ENCODE results near the gene CASK. TPM values are rescaled to one million over a fixed set of nuclear protein-coding genes. Genes with fewer than 3 reads are reported as not detected.

Gene CASK
- total RNA-seq, 1 experiment from 2014 or later: 54.6 TPM

- TF ChIP-seq MLX (CRISPR knock-in tag; IDR thresholded peaks at IDR 0.05) (no peak), KAT7 (CRISPR knock-in tag; IDR thresholded peaks at IDR 0.05; ENCODE audit: borderline replicate concordance) (no peak), ZBTB21 (CRISPR knock-in tag; IDR thresholded peaks at IDR 0.05; ENCODE audit: borderline replicate concordance) (no peak)
- TF ChIP-seq, protein P1, sequence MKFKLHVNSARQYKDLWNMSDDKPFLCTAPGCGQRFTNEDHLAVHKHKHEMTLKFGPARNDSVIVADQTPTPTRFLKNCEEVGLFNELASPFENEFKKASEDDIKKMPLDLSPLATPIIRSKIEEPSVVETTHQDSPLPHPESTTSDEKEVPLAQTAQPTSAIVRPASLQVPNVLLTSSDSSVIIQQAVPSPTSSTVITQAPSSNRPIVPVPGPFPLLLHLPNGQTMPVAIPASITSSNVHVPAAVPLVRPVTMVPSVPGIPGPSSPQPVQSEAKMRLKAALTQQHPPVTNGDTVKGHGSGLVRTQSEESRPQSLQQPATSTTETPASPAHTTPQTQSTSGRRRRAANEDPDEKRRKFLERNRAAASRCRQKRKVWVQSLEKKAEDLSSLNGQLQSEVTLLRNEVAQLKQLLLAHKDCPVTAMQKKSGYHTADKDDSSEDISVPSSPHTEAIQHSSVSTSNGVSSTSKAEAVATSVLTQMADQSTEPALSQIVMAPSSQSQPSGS (CRISPR knock-in tag; IDR thresholded peaks at IDR 0.05; ENCODE audit: borderline replicate concordance, low read depth): no peak
Observed at GRCh38 chrX:41499984-41500383, 423.4 kb downstream of the CASK start (continued).

GRCh38 chrX:41499195-41499594 lies 424.2 kb downstream of the CASK start:
- DNase-seq (ENCODE audit: low spot score): no peak
- H3K36me3 Mint-ChIP-seq: peaks cover 5% of the 10 kb centered on the region
- H3K9me3 Mint-ChIP-seq: peaks cover 6% of the 10 kb centered on the region
- H3K4me1 Mint-ChIP-seq: no peaks in the 10 kb centered on the region
- CTCF ChIA-PET: no interaction called here
- TF ChIP-seq TCF7 (CRISPR knock-in tag; IDR thresholded peaks at IDR 0.05; ENCODE audit: low read depth) (no peak), JUN (CRISPR knock-in tag; IDR thresholded peaks at IDR 0.05) (no peak)
- H3K4me3 Mint-ChIP-seq: no peak overlapping the region
- ATAC-seq: no peak
- no peaks in the 10 kb centered on the region; the same call in 1 of the 2 replicates for H3K27me3 Mint-ChIP-seq (ENCODE audit: low read depth)
- no peak overlapping the region for H3K27ac Mint-ChIP-seq
- POLR2A ChIA-PET: no interaction called here

- H3K27me3 Mint-ChIP-seq (ENCODE audit: low read depth): no peaks in the 10 kb centered on the region
- H3K36me3 Mint-ChIP-seq: peaks cover 10% of the 10 kb centered on the region
- no peak for TF ChIP-seq FOXJ3 (CRISPR knock-in tag; IDR thresholded peaks at IDR 0.05; ENCODE audit: borderline replicate concordance)
- TF ChIP-seq, protein P2, sequence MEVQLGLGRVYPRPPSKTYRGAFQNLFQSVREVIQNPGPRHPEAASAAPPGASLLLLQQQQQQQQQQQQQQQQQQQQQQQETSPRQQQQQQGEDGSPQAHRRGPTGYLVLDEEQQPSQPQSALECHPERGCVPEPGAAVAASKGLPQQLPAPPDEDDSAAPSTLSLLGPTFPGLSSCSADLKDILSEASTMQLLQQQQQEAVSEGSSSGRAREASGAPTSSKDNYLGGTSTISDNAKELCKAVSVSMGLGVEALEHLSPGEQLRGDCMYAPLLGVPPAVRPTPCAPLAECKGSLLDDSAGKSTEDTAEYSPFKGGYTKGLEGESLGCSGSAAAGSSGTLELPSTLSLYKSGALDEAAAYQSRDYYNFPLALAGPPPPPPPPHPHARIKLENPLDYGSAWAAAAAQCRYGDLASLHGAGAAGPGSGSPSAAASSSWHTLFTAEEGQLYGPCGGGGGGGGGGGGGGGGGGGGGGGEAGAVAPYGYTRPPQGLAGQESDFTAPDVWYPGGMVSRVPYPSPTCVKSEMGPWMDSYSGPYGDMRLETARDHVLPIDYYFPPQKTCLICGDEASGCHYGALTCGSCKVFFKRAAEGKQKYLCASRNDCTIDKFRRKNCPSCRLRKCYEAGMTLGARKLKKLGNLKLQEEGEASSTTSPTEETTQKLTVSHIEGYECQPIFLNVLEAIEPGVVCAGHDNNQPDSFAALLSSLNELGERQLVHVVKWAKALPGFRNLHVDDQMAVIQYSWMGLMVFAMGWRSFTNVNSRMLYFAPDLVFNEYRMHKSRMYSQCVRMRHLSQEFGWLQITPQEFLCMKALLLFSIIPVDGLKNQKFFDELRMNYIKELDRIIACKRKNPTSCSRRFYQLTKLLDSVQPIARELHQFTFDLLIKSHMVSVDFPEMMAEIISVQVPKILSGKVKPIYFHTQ (CRISPR knock-in tag; IDR thresholded peaks at IDR 0.05): no peak
- no peak for TF ChIP-seq RORB (CRISPR knock-in tag; IDR thresholded peaks at IDR 0.05)
- TF ChIP-seq, protein P3, sequence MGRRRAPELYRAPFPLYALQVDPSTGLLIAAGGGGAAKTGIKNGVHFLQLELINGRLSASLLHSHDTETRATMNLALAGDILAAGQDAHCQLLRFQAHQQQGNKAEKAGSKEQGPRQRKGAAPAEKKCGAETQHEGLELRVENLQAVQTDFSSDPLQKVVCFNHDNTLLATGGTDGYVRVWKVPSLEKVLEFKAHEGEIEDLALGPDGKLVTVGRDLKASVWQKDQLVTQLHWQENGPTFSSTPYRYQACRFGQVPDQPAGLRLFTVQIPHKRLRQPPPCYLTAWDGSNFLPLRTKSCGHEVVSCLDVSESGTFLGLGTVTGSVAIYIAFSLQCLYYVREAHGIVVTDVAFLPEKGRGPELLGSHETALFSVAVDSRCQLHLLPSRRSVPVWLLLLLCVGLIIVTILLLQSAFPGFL (CRISPR knock-in tag; IDR thresholded peaks at IDR 0.05; ENCODE audit: borderline replicate concordance): no peak
- TF ChIP-seq NFATC4 (CRISPR knock-in tag; IDR thresholded peaks at IDR 0.05): no peak
- no peak for TF ChIP-seq NR3C1 (CRISPR knock-in tag; conservative IDR thresholded peaks at IDR 0.05; ENCODE audit: low read depth)
- TF ChIP-seq ETV6 (CRISPR knock-in tag; IDR thresholded peaks at IDR 0.05): no peak
- CTCF ChIA-PET: interaction anchor here (0.5 to 1.3 kb wide), 3 partner anchors 10 to 267 kb away, joined by 3 to 8 read pairs (median 3); no protein-coding TSS in a partner anchor
- POLR2A ChIA-PET: no interaction called here
- peaks cover 6% of the 10 kb centered on the region for H3K4me1 Mint-ChIP-seq
- peaks cover 11% of the 10 kb centered on the region for H3K9me3 Mint-ChIP-seq
- ATAC-seq: peak; percentile 71
- no peak overlapping the region for H3K4me3 Mint-ChIP-seq
- no peak for DNase-seq (ENCODE audit: low spot score)
- H3K27ac Mint-ChIP-seq: peak overlapping the region; percentile 95
Observed at GRCh38 chrX:41491267-41492004, 431.9 kb downstream of the CASK start.

DNA sequence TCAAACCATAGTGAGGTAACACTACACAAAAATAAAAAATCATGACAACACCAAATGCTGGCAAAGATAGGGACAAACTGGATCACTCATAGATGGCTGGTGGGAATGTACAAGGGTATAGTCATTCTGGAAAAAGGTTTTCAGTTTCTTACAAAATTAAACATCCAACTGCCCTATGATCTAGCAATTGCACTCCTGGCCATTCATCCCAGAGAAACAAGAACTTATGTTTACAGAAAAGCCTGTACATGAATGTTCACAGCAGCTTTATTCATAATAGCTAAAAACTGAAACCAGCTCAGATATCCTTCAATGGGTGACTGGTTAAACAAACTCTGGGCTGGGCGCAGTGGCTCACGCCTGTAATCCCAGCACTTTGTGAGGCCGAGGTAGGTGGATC lies 432.9 kb downstream of the CASK start:
- H3K9me3 Mint-ChIP-seq: peaks cover 11% of the 10 kb centered on the region
- POLR2A ChIA-PET: no interaction called here
- TF ChIP-seq USF1 (CRISPR knock-in tag; IDR thresholded peaks at IDR 0.05): no peak
- TF ChIP-seq CBFB (CRISPR knock-in tag; IDR thresholded peaks at IDR 0.05; ENCODE audit: low read depth): no peak
- TF ChIP-seq ZNF138 (CRISPR knock-in tag; conservative IDR thresholded peaks at IDR 0.05): no peak
- TF ChIP-seq SMAD3 (CRISPR knock-in tag; IDR thresholded peaks at IDR 0.05; ENCODE audit: borderline replicate concordance): no peak
- no peak for TF ChIP-seq MXD4 (CRISPR knock-in tag; IDR thresholded peaks at IDR 0.05; ENCODE audit: borderline replicate concordance)
- TF ChIP-seq, protein P4, sequence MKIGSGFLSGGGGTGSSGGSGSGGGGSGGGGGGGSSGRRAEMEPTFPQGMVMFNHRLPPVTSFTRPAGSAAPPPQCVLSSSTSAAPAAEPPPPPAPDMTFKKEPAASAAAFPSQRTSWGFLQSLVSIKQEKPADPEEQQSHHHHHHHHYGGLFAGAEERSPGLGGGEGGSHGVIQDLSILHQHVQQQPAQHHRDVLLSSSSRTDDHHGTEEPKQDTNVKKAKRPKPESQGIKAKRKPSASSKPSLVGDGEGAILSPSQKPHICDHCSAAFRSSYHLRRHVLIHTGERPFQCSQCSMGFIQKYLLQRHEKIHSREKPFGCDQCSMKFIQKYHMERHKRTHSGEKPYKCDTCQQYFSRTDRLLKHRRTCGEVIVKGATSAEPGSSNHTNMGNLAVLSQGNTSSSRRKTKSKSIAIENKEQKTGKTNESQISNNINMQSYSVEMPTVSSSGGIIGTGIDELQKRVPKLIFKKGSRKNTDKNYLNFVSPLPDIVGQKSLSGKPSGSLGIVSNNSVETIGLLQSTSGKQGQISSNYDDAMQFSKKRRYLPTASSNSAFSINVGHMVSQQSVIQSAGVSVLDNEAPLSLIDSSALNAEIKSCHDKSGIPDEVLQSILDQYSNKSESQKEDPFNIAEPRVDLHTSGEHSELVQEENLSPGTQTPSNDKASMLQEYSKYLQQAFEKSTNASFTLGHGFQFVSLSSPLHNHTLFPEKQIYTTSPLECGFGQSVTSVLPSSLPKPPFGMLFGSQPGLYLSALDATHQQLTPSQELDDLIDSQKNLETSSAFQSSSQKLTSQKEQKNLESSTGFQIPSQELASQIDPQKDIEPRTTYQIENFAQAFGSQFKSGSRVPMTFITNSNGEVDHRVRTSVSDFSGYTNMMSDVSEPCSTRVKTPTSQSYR (CRISPR knock-in tag; IDR thresholded peaks at IDR 0.05): no peak
- TF ChIP-seq ATF3 (CRISPR knock-in tag; conservative IDR thresholded peaks at IDR 0.05): no peak

More for the DNA sequence above, 432.9 kb downstream of the CASK start:
- Mint-ChIP-seq H3K4me3 (no peak overlapping the region), H3K27me3 (ENCODE audit: low read depth) (no peaks in the 10 kb centered on the region), H3K36me3 (peaks cover 10% of the 10 kb centered on the region), H3K4me1 (peaks cover 6% of the 10 kb centered on the region), H3K27ac (no peak overlapping the region)
- CTCF ChIA-PET: no interaction called here
- DNase-seq (ENCODE audit: low spot score) (no peak), ATAC-seq (no peak)

Measured in WTC11 (cell line).